ENCODE results near the gene SIRT2.
A peak's percentile ranks its signal among the peaks of the same experiment; 100 is the strongest.
"Not testable (repeated sequence)": the region's sequence is repeated elsewhere in the genome, so short reads cannot be mapped to it uniquely, and the experiment has no call there.

Gene SIRT2

GRCh38 chr19:38892841-38893240 is 6.6 kb downstream of the SIRT2 start:
- peak; percentile 50 for DNase-seq

GRCh38 chr19:38891771-38892170 is 7.6 kb downstream of the SIRT2 start:
- peak; percentile 59 for DNase-seq

DNA sequence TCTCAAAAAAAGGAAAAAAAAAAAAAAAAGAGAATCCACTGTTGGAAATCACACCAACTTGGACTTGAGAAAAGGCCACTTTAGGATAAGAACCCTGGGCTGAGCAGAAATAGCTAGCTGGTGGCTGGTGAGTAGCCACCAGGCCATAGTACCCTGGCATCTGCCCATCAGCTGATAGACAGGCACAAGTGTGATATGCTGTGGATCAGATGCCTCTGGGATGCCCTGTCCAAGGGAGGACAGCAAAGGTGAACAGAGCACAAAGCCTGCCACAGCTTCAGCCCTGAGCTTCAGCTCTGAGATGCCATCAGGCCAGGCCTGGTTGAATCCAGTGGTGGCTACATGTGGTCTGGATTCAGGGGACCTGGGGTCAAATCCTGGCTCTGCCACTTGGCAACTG is 8.7 kb downstream of the SIRT2 start:
- no peak for DNase-seq

DNA sequence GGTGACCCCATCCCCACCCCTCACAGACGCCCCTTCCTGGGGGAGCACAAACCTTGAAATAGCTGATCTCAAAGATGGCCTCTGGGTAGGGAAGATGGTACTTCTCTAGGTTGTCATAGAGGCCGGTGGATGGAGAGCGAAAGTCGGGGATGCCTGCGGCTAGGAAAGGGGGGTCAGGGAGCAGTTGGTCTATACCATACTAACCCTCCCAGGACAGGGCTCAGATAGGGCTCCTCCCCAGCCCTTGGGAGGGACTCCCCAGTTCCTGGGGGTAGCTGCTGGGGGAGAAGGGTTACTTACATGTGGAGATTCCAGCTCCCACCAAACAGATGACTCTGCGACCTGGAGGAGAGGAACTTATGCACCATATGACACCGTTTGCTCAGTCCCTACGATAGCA is 9.6 kb downstream of the SIRT2 start:
- DNase-seq: peak; percentile 37

- peak; percentile 45 for DNase-seq
Measured at GRCh38 chr19:38888876-38889275, 10.5 kb downstream of the SIRT2 start.

DNA sequence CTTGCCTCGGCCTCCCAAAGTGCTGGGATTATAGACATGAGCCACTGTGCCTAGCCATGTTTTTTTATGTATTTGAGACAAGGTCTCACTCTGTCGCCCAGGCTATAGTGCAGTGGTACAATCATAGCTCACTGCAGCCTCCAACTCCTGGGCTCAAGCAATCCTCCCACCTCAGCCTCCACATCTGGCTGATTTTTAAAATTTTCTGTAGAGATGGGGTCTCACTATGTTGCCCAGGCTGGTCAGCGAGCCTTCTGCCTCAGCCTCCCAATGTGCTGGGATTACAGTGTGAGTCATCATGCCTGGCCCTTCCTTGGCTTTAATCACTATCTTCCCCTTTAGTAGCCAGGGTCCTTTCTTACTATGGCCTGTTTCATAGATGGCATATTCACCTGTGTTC is 14.7 kb downstream of the SIRT2 start:
- DNase-seq: not testable (repeated sequence)

- peak; percentile 35 for DNase-seq
Measured at GRCh38 chr19:38883286-38883685, 16.1 kb downstream of the SIRT2 start.

DNA sequence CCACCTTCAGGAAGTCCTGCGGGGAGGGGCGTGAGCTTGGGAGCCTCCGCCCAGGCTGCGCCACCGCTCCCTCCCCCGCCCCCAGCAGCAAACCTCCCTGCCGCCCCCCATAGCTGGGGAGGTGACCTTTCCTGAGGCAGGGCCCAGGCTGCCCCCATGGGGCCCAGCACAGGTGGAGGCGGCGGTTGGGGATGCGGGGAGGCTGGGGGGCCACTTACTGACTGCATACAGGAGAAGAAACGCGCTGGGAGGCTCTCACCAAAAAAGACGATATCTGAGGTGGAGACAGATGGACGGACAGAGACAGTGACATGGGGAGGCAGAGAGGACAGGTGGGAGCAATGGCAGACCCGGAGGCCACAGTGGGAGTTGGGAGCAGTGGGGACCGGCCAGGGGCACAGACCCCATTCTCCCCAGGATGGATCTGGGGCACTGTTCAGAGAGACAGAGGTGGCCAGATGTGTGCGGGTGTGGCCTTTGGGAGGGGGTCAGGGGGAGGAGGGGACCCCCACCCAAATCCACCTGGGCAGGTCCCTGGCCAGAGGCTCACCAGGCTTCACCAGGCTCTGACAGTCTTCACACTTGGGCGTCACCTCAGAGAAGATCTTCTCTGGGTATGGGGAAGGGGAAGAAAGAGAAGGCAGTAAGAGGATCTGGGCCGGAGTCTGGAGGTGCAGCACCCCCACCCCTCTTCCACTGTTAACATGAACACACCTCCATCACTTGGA is 18.4 kb downstream of the SIRT2 start:
- peak; percentile 45 for DNase-seq

DNA sequence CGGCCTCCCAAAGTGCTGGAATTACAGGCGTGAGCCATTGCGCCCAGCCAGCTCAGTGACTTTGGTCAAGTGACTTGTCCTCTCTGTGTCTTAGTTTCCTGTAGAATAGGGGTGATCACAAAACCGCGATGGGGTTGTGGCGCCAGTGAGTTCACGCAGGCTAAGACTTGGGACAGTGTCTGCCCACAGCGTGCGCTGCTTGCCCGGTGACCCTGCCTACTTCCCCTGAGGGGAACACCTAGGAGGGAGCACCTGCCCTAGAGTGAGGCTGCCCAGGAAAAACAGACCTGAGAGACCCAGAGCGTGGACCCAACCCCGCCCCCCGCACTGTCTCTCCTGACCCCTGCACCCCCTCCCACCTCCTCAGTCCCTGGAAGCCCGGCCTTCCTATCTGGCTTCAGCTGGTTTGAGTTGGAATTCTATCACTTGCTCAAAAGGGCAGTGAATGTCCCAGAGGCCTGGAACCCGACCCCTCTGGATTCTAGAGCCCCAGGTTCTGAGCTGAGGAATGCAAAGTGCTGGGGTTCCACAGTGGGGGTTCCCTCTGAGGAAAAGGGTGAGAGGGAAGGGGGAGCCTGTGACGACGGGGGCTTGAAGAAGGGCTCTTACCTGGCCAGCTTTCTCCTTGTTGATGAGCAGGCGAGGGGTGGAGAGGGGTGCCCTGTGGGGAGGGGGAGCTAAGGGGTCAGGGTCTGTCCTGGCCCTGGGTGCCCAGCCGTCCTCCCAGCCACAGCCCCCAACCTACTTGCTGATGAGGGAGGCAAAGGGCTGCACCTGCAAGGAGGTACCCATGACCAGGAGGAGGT is 19.1 kb downstream of the SIRT2 start:
- DNase-seq: peak; percentile 50

GRCh38 chr19:38879400-38879751 is 20.0 kb downstream of the SIRT2 start:
- no peak for DNase-seq

- peak; percentile 49 for DNase-seq
Measured at GRCh38 chr19:38878575-38879399, 20.6 kb downstream of the SIRT2 start.

DNA sequence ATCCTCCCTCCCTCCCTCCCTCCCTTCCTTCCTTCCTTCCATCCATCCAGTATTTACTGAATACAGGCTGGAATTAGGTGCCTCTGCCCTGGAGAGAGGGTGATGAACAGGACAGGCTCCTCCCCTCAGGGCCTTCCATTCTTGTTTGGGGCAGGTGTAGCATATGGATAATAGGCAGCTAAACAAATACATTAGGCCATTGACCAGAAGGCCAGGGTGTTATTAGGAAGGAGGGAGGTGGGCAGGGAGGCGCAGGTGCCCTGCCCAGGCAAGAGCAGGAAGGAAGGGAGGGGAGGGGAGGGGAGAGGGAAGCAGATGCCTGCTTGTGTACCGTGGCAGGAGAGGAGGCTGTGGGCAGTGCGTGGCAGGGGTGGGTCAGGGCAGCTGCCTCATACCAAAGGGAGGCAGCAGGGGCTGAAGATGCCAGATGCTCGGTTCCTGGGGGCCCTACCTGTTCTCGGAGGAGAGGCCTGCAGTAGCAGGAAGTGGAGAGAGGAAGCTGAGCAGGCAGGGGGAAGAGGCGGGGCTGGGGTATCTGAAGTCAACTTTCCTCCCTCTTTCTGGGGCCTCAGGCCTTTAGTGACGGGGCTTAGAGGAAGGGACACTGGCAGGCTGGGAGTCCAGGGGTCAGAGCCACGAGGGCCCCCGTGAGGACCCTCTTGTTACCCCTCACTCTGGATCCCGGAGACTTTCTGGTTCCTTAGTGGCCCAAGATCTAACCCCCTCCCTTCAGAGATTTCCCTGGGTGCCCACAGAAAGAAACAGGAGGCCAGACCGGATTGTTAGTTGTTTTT is 21.4 kb downstream of the SIRT2 start, which contains the start of gene RINL:
RINL (minus strand) TSS at position 495 of the 794 bp plus-strand sequence. CDS start 1,533 bp downstream, outside the sequence.
- DNase-seq: peak; percentile 56

- no peak for DNase-seq
Measured at GRCh38 chr19:38875656-38876395, 23.6 kb downstream of the SIRT2 start.

DNA sequence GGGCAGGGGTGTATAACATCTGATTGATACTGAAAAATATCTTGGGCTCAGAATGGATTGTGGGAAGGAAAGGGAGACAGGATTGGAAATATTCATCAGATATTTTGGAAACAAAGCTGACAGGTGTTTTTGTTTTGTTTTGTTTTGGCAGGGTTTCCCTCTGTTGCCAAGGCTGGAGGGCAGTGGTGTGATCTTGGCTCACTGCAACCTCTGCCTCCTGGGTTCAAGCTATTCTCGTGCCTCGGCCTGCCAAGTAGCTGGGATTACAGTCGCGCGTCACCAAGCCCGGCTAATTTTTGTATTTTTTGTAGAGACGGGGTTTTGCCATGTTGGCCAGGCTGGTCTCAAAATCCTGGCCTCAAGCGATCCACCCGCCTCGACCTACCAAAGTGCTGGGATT is 26.0 kb downstream of the SIRT2 start:
- not testable (repeated sequence) for DNase-seq

DNA sequence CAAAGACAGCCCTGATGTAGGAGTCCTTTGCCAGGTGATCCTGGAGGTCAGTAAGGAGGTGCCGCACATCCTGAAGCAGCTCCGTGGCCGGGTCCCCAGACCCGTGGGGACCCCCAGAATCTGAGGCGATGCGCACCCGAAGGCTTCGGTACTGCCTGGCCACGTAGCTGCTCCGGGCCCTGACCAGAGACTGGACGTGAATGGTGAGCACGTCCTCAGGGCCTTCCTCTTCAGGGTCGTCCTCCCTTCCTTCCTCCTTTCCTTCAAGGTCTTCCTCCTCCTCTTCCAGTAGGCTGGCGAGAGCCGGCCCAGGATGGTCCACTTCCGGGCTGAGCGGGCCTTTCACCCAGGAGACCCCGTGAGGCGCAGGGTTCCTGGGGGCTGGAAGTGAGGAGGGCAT is 28.8 kb downstream of the SIRT2 start:
- peak; percentile 48 for DNase-seq

GRCh38 chr19:38869836-38870607 is 29.4 kb downstream of the SIRT2 start:
- peak; percentile 90 for DNase-seq

DNA sequence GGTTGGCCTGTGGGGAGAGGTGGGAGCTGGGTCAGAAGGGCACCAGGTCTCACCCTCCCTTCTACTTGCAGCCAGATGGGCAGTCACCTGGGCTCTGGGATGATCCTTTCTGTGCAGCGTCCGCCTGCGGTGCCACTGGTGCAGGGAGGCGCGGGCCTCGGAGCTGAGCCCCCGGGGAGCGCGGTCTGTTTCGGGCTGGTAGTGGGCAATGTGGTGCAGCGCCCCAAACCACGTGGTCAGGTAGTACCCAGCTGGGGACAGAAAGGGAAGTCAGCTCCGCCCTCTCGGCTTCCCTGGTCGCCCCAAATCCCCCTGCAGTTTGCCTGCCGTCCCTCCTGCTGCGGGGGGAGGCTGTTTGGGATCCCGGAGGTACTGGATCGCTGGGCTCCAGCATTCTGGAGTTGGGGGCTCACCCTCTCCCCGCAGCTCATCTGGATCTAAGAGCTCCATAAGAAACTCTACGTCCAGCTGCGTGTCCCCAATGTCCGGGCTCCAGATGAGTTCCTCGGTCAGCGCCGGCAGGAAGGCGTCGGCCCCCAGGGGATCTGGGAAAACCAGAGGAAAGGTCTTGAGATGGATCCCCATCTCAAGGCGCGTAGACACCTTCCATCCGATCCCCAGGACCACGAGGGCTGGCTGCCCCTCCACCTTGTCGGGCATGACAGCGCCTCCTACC is 30.1 kb downstream of the SIRT2 start:
- no peak for DNase-seq

DNA sequence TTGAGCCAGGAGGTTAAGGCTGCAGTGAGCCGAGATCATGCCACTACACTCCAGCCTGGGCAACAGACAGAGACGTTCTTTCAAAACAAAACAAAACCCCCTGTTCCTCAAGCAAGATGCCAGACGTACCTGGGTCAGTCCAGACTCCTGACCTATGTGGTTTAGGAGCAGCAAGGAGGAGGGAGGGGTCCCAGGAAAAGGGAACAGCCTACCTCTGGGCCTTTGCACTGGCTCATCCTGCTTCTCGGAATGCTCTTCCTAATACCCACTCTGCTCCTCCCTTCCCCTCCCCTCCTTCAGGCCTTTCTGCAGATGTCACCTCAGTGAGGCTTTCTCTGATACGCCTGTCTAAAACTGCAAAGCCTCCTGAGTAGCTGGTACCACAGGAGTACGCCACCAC is 30.9 kb downstream of the SIRT2 start:
- peak; percentile 62 for DNase-seq

GRCh38 chr19:38867171-38867780 is 32.1 kb downstream of the SIRT2 start:
- DNase-seq: no peak
